Smooth muscle cell (in vitro differentiated cells): ENCODE measurements around the gene TTC39A. TPM values are rescaled to one million over a fixed set of nuclear protein-coding genes. Genes with fewer than 3 reads are reported as not detected.
A peak's percentile ranks its signal among the peaks of the same experiment; 100 is the strongest.

Experiments
- DNase-seq: peaks from one replicate; lab custom pipeline; 2025; ENCODE audit not compliant: unreplicated experiment; lab: John Stamatoyannopoulos, UW
- H2AFZ ChIP-seq: fragments of 200-600 bp; sonication (generic); 2 replicates; pipeline ENCODE4 v1.6.0; 2016; ENCODE audit warnings: antibody characterized with exemption, low read depth, mild to moderate bottlenecking
- H3F3A ChIP-seq: fragments of 200-600 bp; sonication (generic); 2 replicates; pipeline ENCODE4 v1.6.0; 2017; ENCODE audit warnings: antibody characterized with exemption, low read depth
- H3K27ac ChIP-seq: fragments of 200-600 bp; sonication (generic); 2 replicates; pipeline ENCODE4 v1.5.1; 2016; ENCODE audit warnings: low read depth, mild to moderate bottlenecking
- H3K27me3 ChIP-seq: fragments of 200-600 bp; sonication (generic); 2 replicates; pipeline ENCODE4 v1.6.1; 2016; ENCODE audit warnings: low read depth, mild to moderate bottlenecking
- H3K36me3 ChIP-seq: fragments of 200-600 bp; sonication (generic); 2 replicates; pipeline ENCODE4 v1.5.1; 2016; ENCODE audit warnings: low read depth
- H3K4me1 ChIP-seq: fragments of 200-600 bp; sonication (generic); 2 replicates; pipeline ENCODE4 v1.5.1; 2016; ENCODE audit warnings: low read depth
- H3K4me2 ChIP-seq: fragments of 200-600 bp; sonication (generic); 2 replicates; pipeline ENCODE4 v1.6.0; 2016; ENCODE audit warnings: mild to moderate bottlenecking
- H3K4me3 ChIP-seq: fragments of 200-600 bp; sonication (generic); 2 replicates; pipeline ENCODE4 v1.5.1; 2016; ENCODE audit warnings: mild to moderate bottlenecking
- H3K79me2 ChIP-seq: fragments of 200-600 bp; sonication (generic); 2 replicates; pipeline ENCODE4 v1.6.0; 2016; ENCODE audit warnings: low read depth, mild to moderate bottlenecking
- H3K9ac ChIP-seq: fragments of 200-600 bp; sonication (generic); 2 replicates; pipeline ENCODE4 v1.6.0; 2016; ENCODE audit warnings: low read depth
- H3K9me3 ChIP-seq: fragments of 200-600 bp; sonication (generic); replicated peaks from 2 replicates; pipeline ENCODE4 v1.5.1; 2016; ENCODE audit warnings: low read depth
- H4K20me1 ChIP-seq: fragments of 200-600 bp; sonication (generic); 2 replicates; pipeline ENCODE4 v1.6.0; 2016; ENCODE audit warnings: low read depth
- WGBS: methylation state at CpG from one replicate; pipeline ENCODE4 v1.1.7; 2016; ENCODE audit warnings: low lambda C conversion rate; 5-methylcytosine and 5-hydroxymethylcytosine counted together
- polyA plus RNA-seq: library from polyadenylated mRNA; unstranded; fragments of >200 nt; fragmentation: Nextera tagmentation; extraction: Ambion mirVana; gene quantifications from 2 replicates; pipeline ENCODE4 v1.2.1, GENCODE V29; 2016
- total RNA-seq: library from RNA; depleted of rRNA; stranded (reverse); fragments of >200 nt; gene quantifications from 2 replicates; pipeline ENCODE4 v1.2.3, GENCODE V29; 2014
- TF ChIP-seq, protein P1 (sequence below): fragments of 200-600 bp; sonication (generic); IDR thresholded peaks from 2 replicates; pipeline ENCODE4 v1.5.1; 2017; ENCODE audit warnings: borderline replicate concordance, mild to moderate bottlenecking, antibody characterized with exemption; ENCODE audit not compliant: insufficient read depth, poor library complexity, severe bottlenecking

The TTC39A gene
- total RNA-seq (2.2 and 3.5 TPM in 2 replicates), polyA plus RNA-seq (0.27 and 7.4 TPM in 2 replicates)

DNA sequence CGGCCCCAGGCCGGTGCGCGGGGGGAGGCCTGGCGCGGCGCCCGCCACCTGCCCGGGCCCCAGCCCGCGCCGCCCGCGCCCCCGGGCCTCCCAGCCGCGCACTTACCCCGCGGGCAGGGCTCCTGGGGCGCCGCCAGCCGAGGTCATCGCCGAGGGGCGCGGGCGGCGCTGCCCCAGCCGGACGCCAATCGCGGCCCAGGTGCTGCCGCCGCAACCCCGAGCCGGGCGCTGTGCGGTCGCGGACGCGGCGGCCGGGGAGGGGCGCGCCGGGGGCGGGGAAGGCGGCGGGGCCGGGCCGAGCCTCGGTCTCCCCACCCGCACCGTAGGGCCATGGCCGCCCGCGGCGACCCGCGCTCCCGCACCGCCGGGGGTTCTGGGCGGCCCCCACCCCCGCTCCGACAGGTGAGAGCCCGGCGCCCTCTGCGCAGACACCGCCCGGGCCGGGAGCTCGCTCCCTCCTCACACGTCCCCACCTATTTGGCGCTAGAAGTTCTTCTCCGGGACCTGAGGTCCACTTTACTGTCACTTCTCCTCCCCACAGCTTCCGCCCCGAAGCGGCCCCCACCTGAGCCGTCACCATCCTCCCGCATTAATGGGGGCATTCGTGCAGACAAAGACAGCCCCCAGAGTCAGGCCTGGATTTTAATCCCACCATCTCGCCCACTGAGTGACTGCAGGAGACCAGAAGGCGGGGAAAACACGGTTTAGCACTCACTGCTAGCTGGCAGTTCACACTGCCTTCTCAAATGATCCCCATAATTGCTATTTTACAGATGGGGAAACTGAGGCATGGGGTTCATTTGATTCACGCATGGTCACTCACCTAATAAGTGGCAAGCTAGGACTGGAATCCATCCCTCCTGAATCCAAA, at the start of gene TTC39A:
Gene TTC39A, minus strand, starts transcription at position 232 of the 871 bp plus-strand sequence. Its CDS starts 85 bp downstream, at position 147.
- whole genome bisulfite sequencing, result 5% methylated on average over 28 of the region's 87 CpGs

DNA sequence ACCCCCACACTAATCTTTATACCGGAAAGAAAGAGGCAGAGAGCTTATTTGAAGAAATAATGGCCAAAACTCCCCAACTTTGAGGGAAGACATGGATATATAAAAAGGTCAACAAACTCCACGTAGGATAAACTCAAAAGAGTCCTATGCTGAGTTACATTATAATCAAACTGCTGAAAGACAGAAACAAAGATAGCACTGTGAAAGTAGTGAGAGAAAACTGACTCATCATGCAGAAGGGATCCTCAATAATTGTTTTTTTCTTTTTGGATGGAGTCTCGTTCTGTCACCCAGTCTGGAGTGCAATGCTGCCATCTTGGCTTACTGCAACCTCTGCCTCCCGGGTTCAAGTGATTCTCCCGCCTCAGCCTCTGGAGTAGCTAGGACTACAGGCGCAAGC, 48.5 kb upstream of the TTC39A start:
- H3K4me1 ChIP-seq, result no peaks in the 10 kb centered on the region
- H2AFZ ChIP-seq, result no peak overlapping the region
- H3K4me3 ChIP-seq, result no peak overlapping the region
- H3K9ac ChIP-seq, result no peak overlapping the region
- H3F3A ChIP-seq, result no peaks in the 10 kb centered on the region
- TF ChIP-seq, protein P1, sequence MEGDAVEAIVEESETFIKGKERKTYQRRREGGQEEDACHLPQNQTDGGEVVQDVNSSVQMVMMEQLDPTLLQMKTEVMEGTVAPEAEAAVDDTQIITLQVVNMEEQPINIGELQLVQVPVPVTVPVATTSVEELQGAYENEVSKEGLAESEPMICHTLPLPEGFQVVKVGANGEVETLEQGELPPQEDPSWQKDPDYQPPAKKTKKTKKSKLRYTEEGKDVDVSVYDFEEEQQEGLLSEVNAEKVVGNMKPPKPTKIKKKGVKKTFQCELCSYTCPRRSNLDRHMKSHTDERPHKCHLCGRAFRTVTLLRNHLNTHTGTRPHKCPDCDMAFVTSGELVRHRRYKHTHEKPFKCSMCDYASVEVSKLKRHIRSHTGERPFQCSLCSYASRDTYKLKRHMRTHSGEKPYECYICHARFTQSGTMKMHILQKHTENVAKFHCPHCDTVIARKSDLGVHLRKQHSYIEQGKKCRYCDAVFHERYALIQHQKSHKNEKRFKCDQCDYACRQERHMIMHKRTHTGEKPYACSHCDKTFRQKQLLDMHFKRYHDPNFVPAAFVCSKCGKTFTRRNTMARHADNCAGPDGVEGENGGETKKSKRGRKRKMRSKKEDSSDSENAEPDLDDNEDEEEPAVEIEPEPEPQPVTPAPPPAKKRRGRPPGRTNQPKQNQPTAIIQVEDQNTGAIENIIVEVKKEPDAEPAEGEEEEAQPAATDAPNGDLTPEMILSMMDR, result no peak
- DNase-seq, result no peak
- WGBS, result 97% methylated on average over 6 of the region's 6 CpGs
- peaks cover 4% of the 10 kb centered on the region for H3K36me3 ChIP-seq
- no peak overlapping the region for H3K27ac ChIP-seq
- no peak overlapping the region for H3K4me2 ChIP-seq
- H3K9me3 ChIP-seq, result no peaks in the 10 kb centered on the region
- H4K20me1 ChIP-seq, result no peaks in the 10 kb centered on the region
- no peaks in the 10 kb centered on the region for H3K27me3 ChIP-seq
- H3K79me2 ChIP-seq, result peaks cover 5% of the 10 kb centered on the region

More for the DNA sequence above, at the start of gene TTC39A:
- Histone ChIP-seq H3K27me3 (no peaks in the 10 kb centered on the region), H3K79me2 (no peaks in the 10 kb centered on the region), H3K4me2 (peak within 1 kb of the TSS; percentile 95), H3K36me3 (no peaks in the 10 kb centered on the region), H3K9me3 (no peaks in the 10 kb centered on the region), H3K4me3 (peak within 1 kb of the TSS; percentile 58), H4K20me1 (no peaks in the 10 kb centered on the region), H3F3A (peaks cover 14% of the 10 kb centered on the region), H3K9ac (no peak within 1 kb of the TSS), H2AFZ (peak within 1 kb of the TSS; percentile 84), H3K4me1 (peaks cover 8% of the 10 kb centered on the region), H3K27ac (peak within 1 kb of the TSS; percentile 39)
- TF ChIP-seq, protein P1, result no peak
- no peak for DNase-seq

DNA sequence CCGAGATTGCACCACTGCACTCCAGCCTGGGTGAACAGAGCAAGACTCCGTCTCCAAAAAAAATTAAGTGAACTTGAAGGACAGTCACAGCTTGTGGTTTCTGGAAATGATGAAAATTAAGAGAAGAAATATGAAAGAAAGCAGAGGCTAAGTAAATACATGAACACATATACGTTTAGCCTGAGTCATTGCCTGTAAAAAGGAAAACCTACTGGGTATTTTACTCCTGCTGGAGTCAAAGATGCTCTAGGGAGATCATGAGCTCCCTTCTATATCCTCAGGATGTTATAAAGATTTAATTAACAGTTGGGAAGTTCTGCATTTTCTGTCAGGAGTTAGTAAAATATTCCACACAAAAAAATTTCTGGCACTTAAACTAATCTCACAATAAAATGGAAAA, 43.5 kb upstream of the TTC39A start:
- 95% methylated on average over 3 of the region's 3 CpGs for WGBS
- no peak overlapping the region for H3K9ac ChIP-seq
- H4K20me1 ChIP-seq, result no peaks in the 10 kb centered on the region
- no peaks in the 10 kb centered on the region for H3K79me2 ChIP-seq
- H3K27me3 ChIP-seq, result no peaks in the 10 kb centered on the region
- H3K4me3 ChIP-seq, result no peak overlapping the region
- DNase-seq, result no peak
- no peaks in the 10 kb centered on the region for H3F3A ChIP-seq
- no peaks in the 10 kb centered on the region for H3K4me1 ChIP-seq
- no peak overlapping the region for H3K4me2 ChIP-seq
- no peaks in the 10 kb centered on the region for H3K36me3 ChIP-seq
- no peaks in the 10 kb centered on the region for H3K9me3 ChIP-seq
- H3K27ac ChIP-seq, result no peak overlapping the region
- TF ChIP-seq, protein P1, result no peak
- H2AFZ ChIP-seq, result no peak overlapping the region
